ENCODE measurements around the gene ANLN. TPM values are rescaled to one million over a fixed set of nuclear protein-coding genes. Genes with fewer than 3 reads are reported as not detected.

Gene ANLN
- total RNA-seq, 3 donors from 2014 or later, result 1.8 to 4.1 (median 2.4) TPM

- ATAC-seq (peak; percentile 65), DNase-seq (peak; percentile 9)
- Mint-ChIP-seq H3K36me3 (ENCODE audit: insufficient read depth) (no peaks in the 10 kb centered on the region), H3K4me1 (ENCODE audit: low read depth) (peaks cover 22% of the 10 kb centered on the region), H3K4me3 (peak overlapping the region; percentile 82), H3K9me3 (no peaks in the 10 kb centered on the region), H3K27me3 (ENCODE audit: low read depth) (no peaks in the 10 kb centered on the region)
These were observed 783 bp downstream of the ANLN start for GRCh38 chr7:36390199-36391090.

- H3K9me3 Mint-ChIP-seq, result no peaks in the 10 kb centered on the region
- no peaks in the 10 kb centered on the region for H3K36me3 Mint-ChIP-seq (ENCODE audit: insufficient read depth)
- no peak for DNase-seq
- H3K4me1 Mint-ChIP-seq (ENCODE audit: low read depth), result peaks cover 22% of the 10 kb centered on the region
- peak in 1 of 2 donors; percentile 26 for ATAC-seq
- no peaks in the 10 kb centered on the region for H3K27me3 Mint-ChIP-seq (ENCODE audit: low read depth)
- peak overlapping the region; percentile 19 for H3K4me3 Mint-ChIP-seq
These were observed 2.0 kb downstream of the ANLN start for GRCh38 chr7:36391436-36392198.

GRCh38 chr7:36393826-36394225 is 4.2 kb downstream of the ANLN start:
- Mint-ChIP-seq H3K9me3 (no peaks in the 10 kb centered on the region), H3K4me1 (ENCODE audit: low read depth) (peaks cover 22% of the 10 kb centered on the region), H3K36me3 (ENCODE audit: insufficient read depth) (no peaks in the 10 kb centered on the region), H3K27me3 (ENCODE audit: low read depth) (no peaks in the 10 kb centered on the region), H3K4me3 (no peak overlapping the region)
- DNase-seq (no peak), ATAC-seq (no peak)

DNA sequence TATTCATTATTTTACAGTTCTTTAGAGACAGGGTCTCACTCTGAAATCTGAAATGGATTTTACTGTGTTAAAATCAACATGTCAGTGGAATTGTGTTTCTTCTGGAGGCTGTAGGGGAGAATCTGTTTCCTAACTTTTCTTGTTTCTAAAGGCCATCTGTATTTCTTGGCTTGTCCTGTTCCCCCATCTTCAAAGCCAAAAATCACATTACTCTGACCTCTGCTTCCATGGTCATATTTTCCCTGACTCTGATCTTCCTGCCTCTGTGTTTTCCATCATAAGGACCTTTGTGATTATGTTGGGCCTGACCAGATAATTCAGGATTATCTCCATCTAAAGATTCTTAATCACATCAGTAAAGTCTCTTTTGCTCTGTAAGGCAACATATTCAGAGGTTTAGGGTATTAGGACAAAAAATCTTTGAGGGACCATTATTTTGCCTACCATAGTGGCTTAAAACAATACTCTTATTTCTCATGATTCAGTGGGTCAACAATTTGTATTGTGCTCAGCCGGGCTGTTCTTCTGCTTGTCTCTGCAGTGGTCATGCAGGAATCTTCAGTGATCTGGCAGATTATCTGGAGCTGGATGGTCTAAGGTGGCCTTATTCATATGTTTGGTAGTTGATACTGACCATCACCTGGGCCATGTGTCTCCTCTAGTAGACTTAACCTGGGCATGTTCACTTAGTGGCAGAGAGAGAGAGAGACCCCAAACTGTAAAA is 5.7 kb downstream of the ANLN start:
- Mint-ChIP-seq H3K4me1 (ENCODE audit: low read depth) (peaks cover 20% of the 10 kb centered on the region), H3K9me3 (no peaks in the 10 kb centered on the region), H3K4me3 (no peak overlapping the region), H3K36me3 (ENCODE audit: insufficient read depth) (no peaks in the 10 kb centered on the region), H3K27me3 (ENCODE audit: low read depth) (no peaks in the 10 kb centered on the region)
- no peak for DNase-seq
- no peak for ATAC-seq

- H3K27me3 Mint-ChIP-seq (ENCODE audit: low read depth), result no peaks in the 10 kb centered on the region
- DNase-seq (no peak), ATAC-seq (peak; percentile 38 to 51)
- H3K4me1 Mint-ChIP-seq (ENCODE audit: low read depth), result peaks cover 12% of the 10 kb centered on the region
- H3K9me3 Mint-ChIP-seq, result no peaks in the 10 kb centered on the region
- no peaks in the 10 kb centered on the region for H3K36me3 Mint-ChIP-seq (ENCODE audit: insufficient read depth)
- no peak overlapping the region for H3K4me3 Mint-ChIP-seq
These were observed 6.5 kb downstream of the ANLN start for GRCh38 chr7:36396150-36396549.

DNA sequence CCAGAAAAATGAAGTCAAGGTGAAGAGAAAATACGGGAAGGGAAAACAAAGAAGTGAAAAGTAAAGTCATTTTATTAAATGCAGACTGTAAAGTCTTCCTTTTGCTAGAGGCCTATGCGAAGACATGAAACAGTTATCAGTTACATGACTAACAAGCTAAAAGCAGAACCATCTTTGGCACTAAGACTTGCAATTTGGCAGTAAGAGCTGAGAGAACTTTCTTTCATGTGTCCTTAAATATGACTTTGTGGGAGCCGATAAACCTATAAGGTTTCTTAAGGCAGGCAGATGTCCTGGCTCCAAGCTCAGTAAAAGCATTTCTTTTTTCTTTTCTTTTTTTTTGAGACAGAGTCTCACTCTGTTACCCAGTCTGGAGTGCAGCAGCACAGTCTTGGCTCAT is 10.4 kb downstream of the ANLN start:
- no peak for DNase-seq
- Mint-ChIP-seq H3K4me1 (ENCODE audit: low read depth) (no peaks in the 10 kb centered on the region), H3K27me3 (ENCODE audit: low read depth) (no peaks in the 10 kb centered on the region), H3K9me3 (no peaks in the 10 kb centered on the region), H3K4me3 (no peak overlapping the region), H3K36me3 (ENCODE audit: insufficient read depth) (no peaks in the 10 kb centered on the region)
- no peak for ATAC-seq

DNA sequence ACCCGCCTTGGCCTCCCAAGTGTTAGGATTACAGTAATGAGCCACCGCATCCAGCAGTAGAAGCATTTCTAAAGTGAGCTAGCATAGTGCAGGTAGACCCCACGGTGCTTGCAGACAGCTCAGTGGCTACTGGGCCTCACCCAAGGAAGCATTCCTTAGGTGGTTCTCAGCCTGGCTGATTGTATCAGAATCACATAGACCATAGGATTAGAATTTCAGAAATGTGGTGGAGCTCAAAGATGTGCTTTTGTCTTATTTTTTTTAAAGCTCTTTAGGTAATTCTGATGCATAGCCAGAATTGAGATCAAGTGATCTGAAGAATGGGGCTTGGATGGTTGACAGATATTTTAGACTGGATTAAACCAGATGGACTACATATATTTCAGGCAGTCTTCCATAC is 10.9 kb downstream of the ANLN start:
- H3K9me3 Mint-ChIP-seq, result no peaks in the 10 kb centered on the region
- H3K36me3 Mint-ChIP-seq (ENCODE audit: insufficient read depth), result no peaks in the 10 kb centered on the region
- ATAC-seq (no peak), DNase-seq (no peak)
- H3K27me3 Mint-ChIP-seq (ENCODE audit: low read depth), result no peaks in the 10 kb centered on the region
- no peaks in the 10 kb centered on the region for H3K4me1 Mint-ChIP-seq (ENCODE audit: low read depth)
- H3K4me3 Mint-ChIP-seq, result no peak overlapping the region

- H3K36me3 Mint-ChIP-seq (ENCODE audit: insufficient read depth), result no peaks in the 10 kb centered on the region
- H3K9me3 Mint-ChIP-seq, result no peaks in the 10 kb centered on the region
- H3K27me3 Mint-ChIP-seq (ENCODE audit: low read depth), result no peaks in the 10 kb centered on the region
- H3K4me3 Mint-ChIP-seq, result no peak overlapping the region
- H3K4me1 Mint-ChIP-seq (ENCODE audit: low read depth), result no peaks in the 10 kb centered on the region
- DNase-seq (no peak), ATAC-seq (no peak)
These were observed 13.8 kb downstream of the ANLN start for GRCh38 chr7:36403452-36403851.

GRCh38 chr7:36404639-36405408 is 15.2 kb downstream of the ANLN start:
- H3K4me3 Mint-ChIP-seq, result no peak overlapping the region
- H3K27me3 Mint-ChIP-seq (ENCODE audit: low read depth), result no peaks in the 10 kb centered on the region
- no peaks in the 10 kb centered on the region for H3K4me1 Mint-ChIP-seq (ENCODE audit: low read depth)
- DNase-seq, result no peak
- no peaks in the 10 kb centered on the region for H3K36me3 Mint-ChIP-seq (ENCODE audit: insufficient read depth)
- no peak for ATAC-seq
- H3K9me3 Mint-ChIP-seq, result no peaks in the 10 kb centered on the region

- Mint-ChIP-seq H3K9me3 (no peaks in the 10 kb centered on the region), H3K36me3 (ENCODE audit: insufficient read depth) (no peaks in the 10 kb centered on the region), H3K27me3 (ENCODE audit: low read depth) (no peaks in the 10 kb centered on the region), H3K4me1 (ENCODE audit: low read depth) (no peaks in the 10 kb centered on the region), H3K4me3 (no peak overlapping the region)
- ATAC-seq, result no peak
- no peak for DNase-seq
These were observed 15.7 kb downstream of the ANLN start for GRCh38 chr7:36405409-36405803.

GRCh38 chr7:36406156-36406555 is 16.5 kb downstream of the ANLN start:
- H3K4me1 Mint-ChIP-seq (ENCODE audit: low read depth), result no peaks in the 10 kb centered on the region
- no peaks in the 10 kb centered on the region for H3K27me3 Mint-ChIP-seq (ENCODE audit: low read depth)
- no peak overlapping the region for H3K4me3 Mint-ChIP-seq
- DNase-seq, result no peak
- ATAC-seq, result no peak
- no peaks in the 10 kb centered on the region for H3K9me3 Mint-ChIP-seq
- H3K36me3 Mint-ChIP-seq (ENCODE audit: insufficient read depth), result no peaks in the 10 kb centered on the region

DNA sequence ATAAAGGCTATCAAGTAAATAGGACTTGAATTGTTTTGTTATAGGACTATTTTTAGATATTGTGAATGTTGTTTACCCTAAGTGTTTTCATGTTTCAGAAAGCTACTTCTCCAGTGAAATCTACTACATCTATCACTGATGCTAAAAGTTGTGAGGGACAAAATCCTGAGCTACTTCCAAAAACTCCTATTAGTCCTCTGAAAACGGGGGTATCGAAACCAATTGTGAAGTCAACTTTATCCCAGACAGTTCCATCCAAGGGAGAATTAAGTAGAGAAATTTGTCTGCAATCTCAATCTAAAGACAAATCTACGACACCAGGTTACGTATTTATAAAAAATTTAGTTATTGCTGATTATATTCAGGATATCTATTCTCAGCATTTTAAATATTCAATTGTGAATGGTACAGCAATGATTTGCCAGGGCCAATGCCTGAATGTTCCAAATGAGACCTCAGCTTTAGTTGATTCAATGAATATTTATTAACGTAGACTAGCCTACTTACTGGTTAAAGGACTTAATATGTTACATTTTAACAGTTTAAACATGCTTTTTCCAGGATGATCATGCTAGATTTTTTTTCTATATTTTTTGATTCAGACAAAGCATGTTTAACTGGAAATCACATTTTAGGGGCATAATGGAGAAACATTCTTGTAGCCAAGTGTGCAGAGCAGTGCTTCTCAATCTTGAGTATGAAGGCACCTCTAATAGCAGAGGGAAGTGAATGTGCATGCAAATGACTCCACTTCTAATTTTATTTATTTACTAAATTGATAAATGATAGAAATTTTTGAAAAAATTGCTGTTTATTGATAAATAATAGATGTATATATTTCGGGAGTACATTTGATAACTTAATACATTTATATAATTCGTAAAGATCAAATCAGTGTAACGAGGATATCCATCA is 18.2 kb downstream of the ANLN start:
- Mint-ChIP-seq H3K4me3 (no peak overlapping the region), H3K4me1 (ENCODE audit: low read depth) (no peaks in the 10 kb centered on the region), H3K9me3 (no peaks in the 10 kb centered on the region), H3K27me3 (ENCODE audit: low read depth) (no peaks in the 10 kb centered on the region), H3K36me3 (ENCODE audit: insufficient read depth) (no peaks in the 10 kb centered on the region)
- DNase-seq (no peak), ATAC-seq (no peak)

DNA sequence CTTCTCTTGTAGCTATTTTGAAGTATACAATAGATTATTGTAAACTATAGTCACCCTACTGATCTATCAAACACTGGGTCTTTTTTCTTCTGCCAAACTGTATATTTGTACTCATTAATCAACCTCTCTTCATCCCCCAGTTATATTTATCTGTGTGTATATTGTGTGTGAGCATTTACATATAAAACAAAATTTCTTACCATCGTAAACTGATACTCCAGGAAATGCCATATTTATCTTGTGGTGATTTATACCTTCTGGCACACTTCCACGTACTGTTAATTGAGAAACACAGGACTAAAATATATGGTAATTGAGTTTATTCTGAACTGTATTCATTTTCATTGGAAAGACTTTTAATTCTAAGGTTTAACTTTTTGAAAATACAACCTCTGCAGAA is 18.9 kb downstream of the ANLN start:
- H3K27me3 Mint-ChIP-seq (ENCODE audit: low read depth), result no peaks in the 10 kb centered on the region
- no peak for ATAC-seq
- H3K4me3 Mint-ChIP-seq, result no peak overlapping the region
- H3K9me3 Mint-ChIP-seq, result no peaks in the 10 kb centered on the region
- H3K36me3 Mint-ChIP-seq (ENCODE audit: insufficient read depth), result no peaks in the 10 kb centered on the region
- no peak for DNase-seq
- H3K4me1 Mint-ChIP-seq (ENCODE audit: low read depth), result no peaks in the 10 kb centered on the region
